HG03439 (cell line): ENCODE measurements around the gene ETNK2.
"Not testable (repeated sequence)": the region's sequence is repeated elsewhere in the genome, so short reads cannot be mapped to it uniquely, and the experiment has no call there.

ENCODE experiments used
- ATAC-seq: cut with Tn5 transposase; IDR thresholded peaks from one replicate; pipeline ENCODE4 v1.9.1; 2021; ENCODE audit warnings: mild to moderate bottlenecking, moderate library complexity; ENCODE audit not compliant: unreplicated experiment

ETNK2 gene

GRCh38 chr1:204102739-204103430, 49.0 kb downstream of the ETNK2 start:
- no peak for ATAC-seq

- no peak for ATAC-seq
Measured at GRCh38 chr1:204102029-204102611, 49.7 kb downstream of the ETNK2 start.

- not testable (repeated sequence) for ATAC-seq
Measured at GRCh38 chr1:204099754-204100153, 52.1 kb downstream of the ETNK2 start.

GRCh38 chr1:204098683-204099082, 53.2 kb downstream of the ETNK2 start:
- ATAC-seq = no peak

GRCh38 chr1:204096931-204097330, 54.9 kb downstream of the ETNK2 start:
- ATAC-seq = no peak

- no peak for ATAC-seq
Measured at GRCh38 chr1:204094856-204095634, 56.8 kb downstream of the ETNK2 start.

- ATAC-seq = no peak
Measured at GRCh38 chr1:204094313-204094729, 57.5 kb downstream of the ETNK2 start.

GRCh38 chr1:204093781-204094180, 58.1 kb downstream of the ETNK2 start:
- ATAC-seq = no peak

GRCh38 chr1:204093421-204093717, 58.5 kb downstream of the ETNK2 start:
- no peak for ATAC-seq

- no peak for ATAC-seq
Measured at GRCh38 chr1:204092632-204093420, 59.0 kb downstream of the ETNK2 start.

GRCh38 chr1:204091787-204092312, 60.0 kb downstream of the ETNK2 start:
- no peak for ATAC-seq

GRCh38 chr1:204091066-204091465, 60.8 kb downstream of the ETNK2 start:
- no peak for ATAC-seq

GRCh38 chr1:204090132-204090531, 61.7 kb downstream of the ETNK2 start:
- ATAC-seq = not testable (repeated sequence)

- ATAC-seq = no peak
Measured at GRCh38 chr1:204089044-204089751, 62.6 kb downstream of the ETNK2 start.

GRCh38 chr1:204088596-204088995, 63.2 kb downstream of the ETNK2 start:
- no peak for ATAC-seq

- ATAC-seq = no peak
Measured at GRCh38 chr1:204087893-204088528, 63.8 kb downstream of the ETNK2 start.

GRCh38 chr1:204087181-204087892, 64.5 kb downstream of the ETNK2 start:
- ATAC-seq = no peak

- no peak for ATAC-seq
Measured at GRCh38 chr1:204085876-204086275, 66.0 kb downstream of the ETNK2 start.

- ATAC-seq = no peak
Measured at GRCh38 chr1:204084247-204084772, 67.5 kb downstream of the ETNK2 start.
